ENCODE results near the gene ACVR2A.

The ACVR2A gene

GRCh38 chr2:147855977-147856376, 11.1 kb downstream of the ACVR2A start:
- DNase-seq: no peak

GRCh38 chr2:147860009-147860408, 15.2 kb downstream of the ACVR2A start:
- no peak for DNase-seq

GRCh38 chr2:147862859-147863516, 18.2 kb downstream of the ACVR2A start:
- no peak for DNase-seq

- DNase-seq: no peak
Observed at GRCh38 chr2:147863835-147864234, 19.0 kb downstream of the ACVR2A start.

GRCh38 chr2:147865560-147865959, 20.7 kb downstream of the ACVR2A start:
- DNase-seq: no peak

- no peak for DNase-seq
Observed at GRCh38 chr2:147867050-147867449, 22.2 kb downstream of the ACVR2A start.

- DNase-seq: no peak
Observed at GRCh38 chr2:147869934-147870333, 25.1 kb downstream of the ACVR2A start.

- DNase-seq: no peak
Observed at GRCh38 chr2:147872967-147873366, 28.1 kb downstream of the ACVR2A start.

- DNase-seq: no peak
Observed at GRCh38 chr2:147873859-147874483, 29.1 kb downstream of the ACVR2A start.

- no peak for DNase-seq
Observed at GRCh38 chr2:147879846-147880245, 35.0 kb downstream of the ACVR2A start.

- DNase-seq: no peak
Observed at GRCh38 chr2:147882631-147883030, 37.8 kb downstream of the ACVR2A start.

- no peak for DNase-seq
Observed at GRCh38 chr2:147884830-147885229, 40.0 kb downstream of the ACVR2A start.

GRCh38 chr2:147886136-147886535, 41.3 kb downstream of the ACVR2A start:
- no peak for DNase-seq

GRCh38 chr2:147888680-147889079, 43.9 kb downstream of the ACVR2A start:
- no peak for DNase-seq

- DNase-seq: no peak
Observed at GRCh38 chr2:147904051-147904450, 59.2 kb downstream of the ACVR2A start.

- no peak for DNase-seq
Observed at GRCh38 chr2:147909178-147909577, 64.3 kb downstream of the ACVR2A start.

GRCh38 chr2:147910990-147911473, 66.2 kb downstream of the ACVR2A start:
- peak; percentile 0 to 20 for DNase-seq

GRCh38 chr2:147913701-147914480, 69.1 kb downstream of the ACVR2A start:
- DNase-seq: no peak

GRCh38 chr2:147916067-147916466, 71.2 kb downstream of the ACVR2A start:
- no peak for DNase-seq

- DNase-seq: no peak
Observed at GRCh38 chr2:147916723-147917122, 71.9 kb downstream of the ACVR2A start.

- DNase-seq: no peak
Observed at GRCh38 chr2:147917161-147917560, 72.3 kb downstream of the ACVR2A start.

GRCh38 chr2:147923846-147924245, 79.0 kb downstream of the ACVR2A start:
- no peak for DNase-seq

GRCh38 chr2:147924647-147925046, 79.8 kb downstream of the ACVR2A start:
- DNase-seq: no peak

- no peak for DNase-seq
Observed at GRCh38 chr2:147925886-147926285, 81.1 kb downstream of the ACVR2A start.
